Measurements from ENCODE around the gene ADAMTS8.

Gene ADAMTS8

DNA sequence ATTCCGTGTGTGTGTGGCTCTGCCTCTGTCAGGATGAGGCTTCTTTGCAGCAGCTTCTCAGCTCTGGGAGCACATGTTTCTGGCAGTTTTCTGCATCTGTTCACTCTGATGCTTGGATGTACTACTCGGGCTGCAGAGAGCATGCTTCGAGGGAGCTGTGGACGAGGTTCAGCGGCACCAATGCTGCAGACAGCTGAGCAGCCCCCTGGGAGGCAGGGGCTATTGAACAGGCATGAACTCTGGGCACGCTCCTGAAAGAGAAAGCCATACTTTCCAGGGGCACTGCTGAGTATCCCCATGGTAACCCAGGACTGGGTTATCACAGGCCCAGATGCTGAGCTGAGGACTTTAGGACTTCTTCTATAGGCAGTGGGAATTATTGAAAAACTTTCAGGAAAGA lies 33.8 kb downstream of the ADAMTS8 start:
- no peak overlapping the region for H2AFZ ChIP-seq (ENCODE audit: low read length)
- no peaks in the 10 kb centered on the region for H3K9me2 ChIP-seq (replicated peaks; ENCODE audit: insufficient read depth, low read length)
- H3K79me2 ChIP-seq (ENCODE audit: low read length) = no peaks in the 10 kb centered on the region
- TF ChIP-seq EZH2 (optimal IDR thresholded peaks at IDR 0.05; ENCODE audit: low read depth, low read length) (no peak), EZH2phosphoT487 (IDR thresholded peaks at IDR 0.05; ENCODE audit: low read length) (no peak)
- TF ChIP-seq, protein P1, sequence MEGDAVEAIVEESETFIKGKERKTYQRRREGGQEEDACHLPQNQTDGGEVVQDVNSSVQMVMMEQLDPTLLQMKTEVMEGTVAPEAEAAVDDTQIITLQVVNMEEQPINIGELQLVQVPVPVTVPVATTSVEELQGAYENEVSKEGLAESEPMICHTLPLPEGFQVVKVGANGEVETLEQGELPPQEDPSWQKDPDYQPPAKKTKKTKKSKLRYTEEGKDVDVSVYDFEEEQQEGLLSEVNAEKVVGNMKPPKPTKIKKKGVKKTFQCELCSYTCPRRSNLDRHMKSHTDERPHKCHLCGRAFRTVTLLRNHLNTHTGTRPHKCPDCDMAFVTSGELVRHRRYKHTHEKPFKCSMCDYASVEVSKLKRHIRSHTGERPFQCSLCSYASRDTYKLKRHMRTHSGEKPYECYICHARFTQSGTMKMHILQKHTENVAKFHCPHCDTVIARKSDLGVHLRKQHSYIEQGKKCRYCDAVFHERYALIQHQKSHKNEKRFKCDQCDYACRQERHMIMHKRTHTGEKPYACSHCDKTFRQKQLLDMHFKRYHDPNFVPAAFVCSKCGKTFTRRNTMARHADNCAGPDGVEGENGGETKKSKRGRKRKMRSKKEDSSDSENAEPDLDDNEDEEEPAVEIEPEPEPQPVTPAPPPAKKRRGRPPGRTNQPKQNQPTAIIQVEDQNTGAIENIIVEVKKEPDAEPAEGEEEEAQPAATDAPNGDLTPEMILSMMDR (IDR thresholded peaks at IDR 0.05; ENCODE audit: low read length) = no peak
- no peaks in the 10 kb centered on the region for H3K27me3 ChIP-seq (replicated peaks; ENCODE audit: insufficient read depth, low read length)
- H3K4me3 ChIP-seq (ENCODE audit: low read length) = no peak overlapping the region
- no peaks in the 10 kb centered on the region for H3K9me3 ChIP-seq (replicated peaks; ENCODE audit: insufficient read depth, low read length)
- DNase-seq = no peak
- no peak overlapping the region for H3K27ac ChIP-seq (ENCODE audit: low read length)
- no peaks in the 10 kb centered on the region for H3K4me1 ChIP-seq (ENCODE audit: low read length)
- no peaks in the 10 kb centered on the region for H3K36me3 ChIP-seq (replicated peaks; ENCODE audit: insufficient read depth, low read length)
- H3K9ac ChIP-seq (ENCODE audit: low read length) = no peak overlapping the region
- H3K4me2 ChIP-seq (ENCODE audit: low read depth, low read length) = no peak overlapping the region
- no peaks in the 10 kb centered on the region for H3F3A ChIP-seq (ENCODE audit: insufficient read depth, low read length)
- no peaks in the 10 kb centered on the region for H4K20me1 ChIP-seq (ENCODE audit: insufficient read depth, low read length)

GRCh38 chr11:130391711-130392110 lies 36.7 kb downstream of the ADAMTS8 start:
- Histone ChIP-seq H4K20me1 (ENCODE audit: insufficient read depth, low read length) (no peaks in the 10 kb centered on the region), H3K9me2 (replicated peaks; ENCODE audit: insufficient read depth, low read length) (no peaks in the 10 kb centered on the region), H3K9me3 (replicated peaks; ENCODE audit: insufficient read depth, low read length) (no peaks in the 10 kb centered on the region), H3K27me3 (replicated peaks; ENCODE audit: insufficient read depth, low read length) (no peaks in the 10 kb centered on the region), H3K4me3 (ENCODE audit: low read length) (no peak overlapping the region), H3K79me2 (ENCODE audit: low read length) (no peaks in the 10 kb centered on the region), H3K4me1 (ENCODE audit: low read length) (no peaks in the 10 kb centered on the region), H2AFZ (ENCODE audit: low read length) (no peak overlapping the region), H3K36me3 (replicated peaks; ENCODE audit: insufficient read depth, low read length) (no peaks in the 10 kb centered on the region), H3K9ac (ENCODE audit: low read length) (no peak overlapping the region), H3F3A (ENCODE audit: insufficient read depth, low read length) (no peaks in the 10 kb centered on the region), H3K4me2 (ENCODE audit: low read depth, low read length) (no peak overlapping the region), H3K27ac (ENCODE audit: low read length) (no peak overlapping the region)
- TF ChIP-seq EZH2 (optimal IDR thresholded peaks at IDR 0.05; ENCODE audit: low read depth, low read length) = no peak
- TF ChIP-seq, protein P1 (IDR thresholded peaks at IDR 0.05; ENCODE audit: low read length) = no peak
- no peak for TF ChIP-seq EZH2phosphoT487 (IDR thresholded peaks at IDR 0.05; ENCODE audit: low read length)
- DNase-seq = no peak

GRCh38 chr11:130390071-130390758 lies 38.2 kb downstream of the ADAMTS8 start:
- H3K4me3 ChIP-seq (ENCODE audit: low read length) = no peak overlapping the region
- no peak overlapping the region for H3K4me2 ChIP-seq (ENCODE audit: low read depth, low read length)
- no peaks in the 10 kb centered on the region for H4K20me1 ChIP-seq (ENCODE audit: insufficient read depth, low read length)
- H3K4me1 ChIP-seq (ENCODE audit: low read length) = no peaks in the 10 kb centered on the region
- H3K79me2 ChIP-seq (ENCODE audit: low read length) = no peaks in the 10 kb centered on the region
- no peak overlapping the region for H2AFZ ChIP-seq (ENCODE audit: low read length)
- no peak overlapping the region for H3K9ac ChIP-seq (ENCODE audit: low read length)
- H3K9me3 ChIP-seq (replicated peaks; ENCODE audit: insufficient read depth, low read length) = no peaks in the 10 kb centered on the region
- H3K36me3 ChIP-seq (replicated peaks; ENCODE audit: insufficient read depth, low read length) = no peaks in the 10 kb centered on the region
- no peak overlapping the region for H3K27ac ChIP-seq (ENCODE audit: low read length)
- H3F3A ChIP-seq (ENCODE audit: insufficient read depth, low read length) = no peaks in the 10 kb centered on the region
- H3K27me3 ChIP-seq (replicated peaks; ENCODE audit: insufficient read depth, low read length) = no peaks in the 10 kb centered on the region
- DNase-seq = no peak
- H3K9me2 ChIP-seq (replicated peaks; ENCODE audit: insufficient read depth, low read length) = no peaks in the 10 kb centered on the region
- TF ChIP-seq EZH2 (optimal IDR thresholded peaks at IDR 0.05; ENCODE audit: low read depth, low read length) (no peak), EZH2phosphoT487 (IDR thresholded peaks at IDR 0.05; ENCODE audit: low read length) (no peak)
- TF ChIP-seq, protein P1 (IDR thresholded peaks at IDR 0.05; ENCODE audit: low read length) = no peak

Data from MM.1S (cell line).